Measurements from ENCODE around the gene CNN2.

Gene CNN2

DNA sequence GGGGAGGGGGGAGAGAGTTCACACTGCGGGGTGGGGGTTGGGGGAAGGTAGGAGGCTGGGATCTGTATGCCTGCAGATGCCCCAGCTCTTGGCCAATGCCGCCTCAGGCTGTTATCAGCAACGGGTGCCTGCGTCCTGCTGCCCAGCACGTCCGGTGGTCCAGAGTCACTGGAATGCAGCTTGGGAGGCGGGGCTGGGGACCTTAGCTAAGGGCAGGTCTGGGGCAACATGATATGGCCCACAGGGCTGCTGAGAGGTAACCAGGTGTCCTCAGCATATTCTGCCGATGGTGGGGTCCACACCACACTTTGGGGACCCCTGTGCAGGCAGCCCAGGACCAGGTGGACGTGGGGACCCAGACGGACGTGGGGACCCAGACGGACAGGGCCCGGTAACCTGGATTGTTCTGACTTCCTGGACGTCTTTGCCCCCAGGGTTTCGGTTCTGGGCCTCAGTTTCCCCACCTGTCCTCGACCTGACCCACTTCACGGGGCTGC is 39.9 kb downstream of the CNN2 start:
- Histone ChIP-seq H3K36me3 (peaks cover 73% of the 10 kb centered on the region), H3K9me3 (no peaks in the 10 kb centered on the region), H3K27ac (peak overlapping the region; percentile 95), H3K4me3 (ENCODE audit: low read depth in 1 of 2, low read length in 1 of 2) (peak overlapping the region; percentile 96 to 98), H3K27me3 (no peaks in the 10 kb centered on the region), H3K4me1 (ENCODE audit: control insufficient read depth in 1 of 2, insufficient read depth in 1 of 2, low read depth in 1 of 2, low read length in 1 of 2) (peaks cover 63 to 74% of the 10 kb centered on the region in 2 experiments)
- TF ChIP-seq, protein P1, sequence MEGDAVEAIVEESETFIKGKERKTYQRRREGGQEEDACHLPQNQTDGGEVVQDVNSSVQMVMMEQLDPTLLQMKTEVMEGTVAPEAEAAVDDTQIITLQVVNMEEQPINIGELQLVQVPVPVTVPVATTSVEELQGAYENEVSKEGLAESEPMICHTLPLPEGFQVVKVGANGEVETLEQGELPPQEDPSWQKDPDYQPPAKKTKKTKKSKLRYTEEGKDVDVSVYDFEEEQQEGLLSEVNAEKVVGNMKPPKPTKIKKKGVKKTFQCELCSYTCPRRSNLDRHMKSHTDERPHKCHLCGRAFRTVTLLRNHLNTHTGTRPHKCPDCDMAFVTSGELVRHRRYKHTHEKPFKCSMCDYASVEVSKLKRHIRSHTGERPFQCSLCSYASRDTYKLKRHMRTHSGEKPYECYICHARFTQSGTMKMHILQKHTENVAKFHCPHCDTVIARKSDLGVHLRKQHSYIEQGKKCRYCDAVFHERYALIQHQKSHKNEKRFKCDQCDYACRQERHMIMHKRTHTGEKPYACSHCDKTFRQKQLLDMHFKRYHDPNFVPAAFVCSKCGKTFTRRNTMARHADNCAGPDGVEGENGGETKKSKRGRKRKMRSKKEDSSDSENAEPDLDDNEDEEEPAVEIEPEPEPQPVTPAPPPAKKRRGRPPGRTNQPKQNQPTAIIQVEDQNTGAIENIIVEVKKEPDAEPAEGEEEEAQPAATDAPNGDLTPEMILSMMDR (IDR thresholded peaks at IDR 0.05): no peak

DNA sequence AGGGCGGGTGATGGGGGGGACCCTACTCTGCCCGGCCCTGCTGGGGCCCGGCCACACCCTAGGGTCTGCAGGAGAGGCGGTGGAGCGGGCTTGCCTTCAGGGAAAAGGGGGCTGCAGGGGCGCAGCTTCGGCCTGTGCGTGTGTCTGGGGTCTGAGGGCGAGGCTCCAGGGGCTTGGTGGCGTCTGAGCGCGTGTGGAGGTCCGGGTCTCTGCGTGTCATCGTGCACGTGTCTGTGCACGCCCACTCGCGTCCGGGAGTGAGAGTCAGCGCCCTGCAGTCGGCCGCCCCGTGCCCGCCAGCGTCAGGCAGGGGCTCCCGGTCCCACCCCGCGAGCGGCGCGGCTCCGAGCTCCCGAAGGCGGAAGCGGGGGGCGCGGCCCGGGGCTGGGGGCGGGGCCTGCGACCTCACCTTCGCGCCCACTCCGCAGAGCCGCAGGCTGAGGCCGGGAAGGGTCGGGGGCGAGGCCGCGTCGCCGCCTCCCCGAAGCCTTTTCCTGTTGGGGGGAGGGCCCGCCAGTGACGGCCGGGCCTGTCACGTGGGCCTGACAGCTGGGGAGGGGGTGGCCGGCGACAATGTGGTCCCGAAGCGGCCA is 40.4 kb downstream of the CNN2 start, which contains the start of gene ARHGAP45:
TSS of gene ARHGAP45 (plus strand) at position 420 of the 593 bp plus-strand sequence. CDS start 239 bp downstream, outside the sequence.
- Histone ChIP-seq H3K27me3 (no peaks in the 10 kb centered on the region), H3K27ac (peak within 1 kb of the TSS; percentile 95), H3K4me1 (ENCODE audit: control insufficient read depth in 1 of 2, insufficient read depth in 1 of 2, low read depth in 1 of 2, low read length in 1 of 2) (peaks cover 66 to 74% of the 10 kb centered on the region in 2 experiments), H3K9me3 (no peaks in the 10 kb centered on the region), H3K36me3 (peaks cover 72% of the 10 kb centered on the region), H3K4me3 (ENCODE audit: low read depth in 1 of 2, low read length in 1 of 2) (peak within 1 kb of the TSS; percentile 96 to 98)
- TF ChIP-seq, protein P1 (IDR thresholded peaks at IDR 0.05): no peak

DNA sequence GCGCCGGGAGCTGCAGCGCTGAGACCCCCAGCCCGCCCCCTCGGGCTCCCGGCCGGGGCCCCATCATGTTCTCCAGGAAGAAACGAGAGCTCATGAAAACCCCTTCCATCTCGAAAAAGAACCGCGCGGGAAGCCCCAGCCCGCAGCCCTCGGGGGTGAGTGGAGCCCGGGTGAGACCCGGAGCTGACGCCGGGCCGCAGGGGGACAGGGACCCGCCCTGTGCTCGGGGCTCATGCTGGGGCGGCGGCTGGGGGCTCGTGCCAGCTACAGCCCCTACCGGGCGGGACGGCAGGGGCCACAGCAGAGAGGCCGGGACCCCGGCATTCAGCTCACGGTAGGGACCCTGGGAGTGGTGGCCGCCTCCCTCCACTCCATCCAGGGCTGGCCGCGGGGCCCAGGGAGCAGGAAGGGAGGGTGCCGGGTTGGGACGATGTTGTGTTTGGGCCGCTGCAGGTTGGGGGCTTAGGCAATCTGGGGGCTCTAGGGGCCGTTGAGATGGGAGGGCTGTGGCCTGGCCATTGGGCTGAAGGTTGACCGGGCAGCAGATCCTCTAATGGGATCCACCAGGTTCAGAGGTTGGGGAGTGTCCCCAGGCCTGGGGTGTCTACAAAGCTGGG is 41.0 kb downstream of the CNN2 start:
- peaks cover 72% of the 10 kb centered on the region for H3K36me3 ChIP-seq
- TF ChIP-seq, protein P1 (IDR thresholded peaks at IDR 0.05): no peak
- H3K9me3 ChIP-seq: no peaks in the 10 kb centered on the region
- H3K27me3 ChIP-seq: no peaks in the 10 kb centered on the region
- H3K4me1 ChIP-seq (ENCODE audit: control insufficient read depth in 1 of 2, insufficient read depth in 1 of 2, low read depth in 1 of 2, low read length in 1 of 2): peaks cover 72 to 80% of the 10 kb centered on the region in 2 experiments
- peak overlapping the region; percentile 95 for H3K27ac ChIP-seq
- H3K4me3 ChIP-seq (ENCODE audit: low read depth in 1 of 2, low read length in 1 of 2): peak overlapping the region; percentile 96 to 98

DNA sequence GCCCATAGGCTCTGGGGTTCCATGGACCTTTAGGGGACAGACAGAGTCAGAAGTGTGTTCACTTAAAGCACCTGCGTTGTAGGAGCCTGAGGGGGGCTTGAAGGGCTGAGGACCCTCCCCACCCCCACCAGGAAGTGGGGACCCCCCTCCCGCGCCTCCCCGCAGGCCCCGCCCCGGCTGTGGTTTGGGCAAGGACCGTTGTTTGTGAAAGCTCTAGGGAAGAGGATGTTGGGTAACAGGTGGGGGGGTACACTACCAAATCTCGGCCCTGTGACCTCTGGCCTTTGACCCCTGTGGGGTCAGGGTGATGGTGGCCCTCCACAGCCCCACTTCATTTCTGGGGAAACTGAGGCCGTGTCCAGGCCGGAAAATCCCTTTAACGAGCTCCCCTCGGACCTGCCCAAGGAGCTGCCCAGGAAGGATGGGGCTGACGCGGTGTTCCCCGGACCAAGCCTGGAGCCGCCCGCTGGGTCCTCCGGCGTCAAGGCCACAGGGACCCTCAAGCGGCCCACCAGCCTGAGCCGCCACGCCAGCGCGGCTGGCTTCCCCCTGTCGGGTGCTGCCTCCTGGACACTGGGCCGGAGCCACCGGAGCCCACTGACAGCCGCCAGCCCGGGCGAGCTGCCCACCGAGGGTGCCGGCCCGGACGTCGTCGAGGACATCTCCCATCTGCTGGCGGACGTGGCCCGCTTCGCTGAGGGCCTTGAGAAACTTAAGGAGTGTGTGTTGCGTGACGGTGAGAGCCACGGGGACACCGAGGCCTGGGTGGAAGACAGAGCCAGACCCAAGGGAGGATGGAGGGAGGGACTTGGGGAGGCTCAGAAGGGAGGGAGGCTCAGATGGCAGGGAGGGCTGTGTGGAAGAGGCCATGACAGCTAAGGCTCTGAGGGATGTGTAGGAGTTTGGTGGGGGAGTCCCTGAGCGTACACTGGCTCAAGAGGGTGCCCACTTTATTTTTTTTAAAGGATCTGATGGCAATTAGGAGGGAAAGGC is 41.9 kb downstream of the CNN2 start:
- H3K27me3 ChIP-seq: no peaks in the 10 kb centered on the region
- H3K9me3 ChIP-seq: no peaks in the 10 kb centered on the region
- peaks cover 80 to 87% of the 10 kb centered on the region in 2 experiments for H3K4me1 ChIP-seq (ENCODE audit: control insufficient read depth in 1 of 2, insufficient read depth in 1 of 2, low read depth in 1 of 2, low read length in 1 of 2)
- peaks cover 75% of the 10 kb centered on the region for H3K36me3 ChIP-seq
- TF ChIP-seq, protein P1 (IDR thresholded peaks at IDR 0.05): no peak
- peak overlapping the region; percentile 95 for H3K27ac ChIP-seq
- peak overlapping the region; percentile 96 to 98 for H3K4me3 ChIP-seq (ENCODE audit: low read depth in 1 of 2, low read length in 1 of 2)

Data from neutrophil (primary cell).